Measurements from ENCODE around the gene GSTT2. TPM values are rescaled to one million over a fixed set of nuclear protein-coding genes. Genes with fewer than 3 reads are reported as not detected.

GSTT2 gene
- total RNA-seq, 2 experiments from 2014 or later, result not detected

GRCh38 chr22:24011735-24012068 lies 31.8 kb downstream of the GSTT2 start:
- no peak for TF ChIP-seq CTCF (IDR thresholded peaks at IDR 0.05)
- ChIA-PET POLR2A (interaction anchor here (1.0 to 4.0 kb wide), 7 partner anchors 18 to 231 kb away, joined by 3 to 68 read pairs (median 8); no protein-coding TSS in a partner anchor), CTCF (interaction anchor here (2.6 kb wide), 1 partner anchor 118 kb away, joined by 7 read pairs; the partner anchor contains the start of gene MIF)

GRCh38 chr22:24016156-24016555 lies 36.2 kb downstream of the GSTT2 start:
- intact Hi-C loops (cut with DNase I, micrococcal nuclease), result loop anchor here (10.0 kb wide), 1 partner anchor 231 kb away; the partner anchor contains the start of gene SMARCB1 (in 2 of the 2)
- no peak overlapping the region for H3K27ac ChIP-seq (ENCODE audit: low read depth in 1 of 2, low read length in 2 of 2)
- peaks cover 2% of the 10 kb centered on the region for H3K9me3 Mint-ChIP-seq
- H3K4me3 Mint-ChIP-seq, result no peak overlapping the region
- ChIA-PET CTCF (interaction anchor here (0.7 kb wide), 2 partner anchors 10 to 141 kb away, joined by 3 to 4 read pairs; no protein-coding TSS in a partner anchor), POLR2A (interaction anchor here (1.0 kb wide), 1 partner anchor 22 kb away, joined by 4 read pairs; no protein-coding TSS in a partner anchor)
- no peak for DNase-seq
- peaks cover 16% of the 10 kb centered on the region for H3K4me1 ChIP-seq (ENCODE audit: insufficient read depth, low read length)
- H3K27me3 Mint-ChIP-seq, result no peaks in the 10 kb centered on the region
- ATAC-seq (ENCODE audit: poor library complexity), result no peak
- H3K4me3 ChIP-seq (ENCODE audit: low read length), result no peak overlapping the region
- H3K27me3 ChIP-seq (ENCODE audit: control insufficient read depth in 1 of 2, insufficient read depth in 2 of 2, low read length in 2 of 2), result no peaks in the 10 kb centered on the region
- H3K4me1 Mint-ChIP-seq (ENCODE audit: low read depth), result peaks cover 53% of the 10 kb centered on the region
- peaks cover 16% of the 10 kb centered on the region for H3K36me3 ChIP-seq (ENCODE audit: insufficient read depth, low read length)
- H3K27ac Mint-ChIP-seq, result no peak overlapping the region
- TF ChIP-seq CTCF (IDR thresholded peaks at IDR 0.05), result no peak
- peaks cover 0 to 4% of the 10 kb centered on the region in 2 experiments for H3K9me3 ChIP-seq (ENCODE audit: control insufficient read depth in 1 of 2, insufficient read depth in 1 of 2, low read length in 2 of 2)
- H3K36me3 Mint-ChIP-seq (ENCODE audit: low read depth), result peaks cover 37% of the 10 kb centered on the region

More at GRCh38 chr22:24011735-24012068, 31.8 kb downstream of the GSTT2 start:
- H3K4me3 Mint-ChIP-seq, result peak overlapping the region; percentile 99
- ATAC-seq (ENCODE audit: poor library complexity) (no peak), DNase-seq (no peak)
- intact Hi-C loops (cut with DNase I, micrococcal nuclease), result loop anchor here (5.0 to 10.0 kb wide), 2 partner anchors 114 to 227 kb away; partner anchors contain the start of gene SMARCB1 (in 2 of the 2)
- H3K36me3 ChIP-seq (ENCODE audit: insufficient read depth, low read length), result peaks cover 3% of the 10 kb centered on the region
- peak overlapping the region; percentile 94 for H3K27ac Mint-ChIP-seq
- peak overlapping the region; percentile 99 for H3K4me3 ChIP-seq (ENCODE audit: low read length)
- no peaks in the 10 kb centered on the region for H3K27me3 ChIP-seq (ENCODE audit: control insufficient read depth in 1 of 2, insufficient read depth in 2 of 2, low read length in 2 of 2)
- H3K4me1 ChIP-seq (ENCODE audit: insufficient read depth, low read length), result peaks cover 22% of the 10 kb centered on the region
- peaks cover 0 to 4% of the 10 kb centered on the region in 2 experiments for H3K9me3 ChIP-seq (ENCODE audit: control insufficient read depth in 1 of 2, insufficient read depth in 1 of 2, low read length in 2 of 2)
- peaks cover 48% of the 10 kb centered on the region for H3K4me1 Mint-ChIP-seq (ENCODE audit: low read depth)
- peak overlapping the region; percentile 73 to 86 for H3K27ac ChIP-seq (ENCODE audit: low read depth in 1 of 2, low read length in 2 of 2)
- H3K27me3 Mint-ChIP-seq, result no peaks in the 10 kb centered on the region
- H3K9me3 Mint-ChIP-seq, result peaks cover 2% of the 10 kb centered on the region
- peaks cover 22% of the 10 kb centered on the region for H3K36me3 Mint-ChIP-seq (ENCODE audit: low read depth)

- Histone ChIP-seq H3K27ac (ENCODE audit: low read depth in 1 of 2, low read length in 2 of 2) (no peak overlapping the region), H3K4me3 (ENCODE audit: low read length) (no peak overlapping the region), H3K4me1 (ENCODE audit: insufficient read depth, low read length) (no peaks in the 10 kb centered on the region), H3K36me3 (ENCODE audit: insufficient read depth, low read length) (peaks cover 20% of the 10 kb centered on the region), H3K27me3 (ENCODE audit: control insufficient read depth in 1 of 2, insufficient read depth in 2 of 2, low read length in 2 of 2) (no peaks in the 10 kb centered on the region), H3K9me3 (ENCODE audit: control insufficient read depth in 1 of 2, insufficient read depth in 1 of 2, low read length in 2 of 2) (no peaks in the 10 kb centered on the region)
- no peak for TF ChIP-seq CTCF (IDR thresholded peaks at IDR 0.05)
- ATAC-seq (ENCODE audit: poor library complexity) (no peak), DNase-seq (no peak)
- Mint-ChIP-seq H3K36me3 (ENCODE audit: low read depth) (peaks cover 56% of the 10 kb centered on the region), H3K27me3 (no peaks in the 10 kb centered on the region), H3K9me3 (peaks cover 3% of the 10 kb centered on the region), H3K4me1 (ENCODE audit: low read depth) (peaks cover 47% of the 10 kb centered on the region), H3K27ac (no peak overlapping the region), H3K4me3 (no peak overlapping the region)
- CTCF ChIA-PET, result no interaction called here
- intact Hi-C loops (cut with DNase I, micrococcal nuclease), result no loop called here
- POLR2A ChIA-PET, result no interaction called here
Observed at GRCh38 chr22:24021304-24021703, 41.4 kb downstream of the GSTT2 start.
